DMS114 treated with DMSO at 0.1 percent for 48 hours (cell line): ENCODE measurements around the gene JAZF1.

Experiments
- DNase-seq: peaks from one replicate; lab custom pipeline; 2025; ENCODE audit not compliant: unreplicated experiment; lab: John Stamatoyannopoulos, UW

JAZF1 gene

DNA sequence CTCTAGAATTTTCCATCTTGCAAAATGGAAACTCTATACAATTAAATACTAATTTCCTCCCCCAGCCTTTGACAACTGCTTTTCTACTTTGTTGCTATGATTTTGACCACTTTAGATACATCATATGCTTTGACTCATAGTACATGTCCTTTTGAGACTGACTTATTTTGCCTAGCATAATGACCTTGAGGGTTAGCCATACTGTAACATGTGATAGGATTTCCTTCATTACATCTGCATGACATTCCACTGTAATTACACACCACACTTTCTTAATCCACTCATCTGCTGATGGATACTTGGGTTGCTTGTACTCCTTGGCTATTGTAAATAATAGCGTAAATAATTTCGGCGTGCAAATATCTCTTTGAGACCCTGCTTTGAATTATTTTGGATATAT lies 127.7 kb downstream of the JAZF1 start:
- DNase-seq: no peak

DNA sequence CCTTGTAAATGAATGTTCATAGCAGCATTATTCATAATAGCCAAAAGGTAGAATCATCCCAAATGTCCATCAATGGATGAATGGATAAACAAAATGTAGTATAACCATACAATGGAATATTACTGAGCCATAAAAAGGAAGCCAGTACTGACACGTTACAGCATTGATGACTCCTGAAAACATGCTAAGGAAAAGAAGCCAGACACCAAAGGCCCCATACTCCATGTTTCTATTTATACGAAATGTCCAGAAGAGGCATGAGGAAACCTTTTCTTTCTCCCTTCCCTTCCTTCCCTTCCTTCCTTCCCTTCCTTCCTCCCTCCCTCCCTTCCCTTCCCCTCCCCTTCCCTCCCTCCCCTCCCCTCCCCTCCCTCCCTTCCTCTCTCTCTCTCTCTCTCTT lies 131.9 kb downstream of the JAZF1 start:
- DNase-seq: no peak

DNA sequence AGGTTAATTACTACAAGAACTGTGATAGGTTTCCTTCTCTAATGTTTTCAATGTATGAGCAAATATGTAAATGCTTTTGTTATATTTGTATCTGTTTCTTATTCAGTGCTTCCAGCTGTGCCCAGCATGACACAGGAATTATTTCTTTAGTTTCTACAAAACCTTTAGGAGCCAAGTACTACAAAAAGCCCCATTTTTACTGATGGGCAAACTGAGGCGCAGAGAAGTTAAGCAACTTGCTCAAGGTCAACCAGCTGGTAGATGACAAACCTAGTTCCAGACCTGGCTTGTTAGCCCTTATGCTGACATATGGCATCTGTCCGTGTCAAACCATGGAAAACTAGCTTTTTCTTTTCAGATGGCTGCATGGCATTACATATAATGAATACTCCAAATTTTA lies 134.6 kb downstream of the JAZF1 start:
- DNase-seq: no peak

DNA sequence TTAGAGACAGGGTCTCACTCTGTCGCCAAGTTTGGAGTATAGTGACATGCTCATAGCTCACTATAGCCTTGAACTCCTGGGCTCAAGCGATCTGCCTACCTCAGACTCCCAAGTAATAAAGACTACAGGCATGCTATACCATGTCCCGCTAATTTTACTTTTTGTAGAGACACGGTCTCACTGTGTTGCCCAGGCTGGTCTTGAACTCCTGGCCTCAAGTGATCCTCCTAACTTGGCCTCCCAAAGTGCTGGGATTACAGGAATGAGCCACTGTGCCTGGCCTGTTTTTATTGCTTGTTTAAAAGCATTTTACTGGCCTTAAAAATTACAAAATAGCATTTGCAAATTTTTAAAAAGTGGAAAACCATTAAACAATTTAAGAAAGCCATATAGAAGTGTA lies 135.0 kb downstream of the JAZF1 start:
- no peak for DNase-seq

DNA sequence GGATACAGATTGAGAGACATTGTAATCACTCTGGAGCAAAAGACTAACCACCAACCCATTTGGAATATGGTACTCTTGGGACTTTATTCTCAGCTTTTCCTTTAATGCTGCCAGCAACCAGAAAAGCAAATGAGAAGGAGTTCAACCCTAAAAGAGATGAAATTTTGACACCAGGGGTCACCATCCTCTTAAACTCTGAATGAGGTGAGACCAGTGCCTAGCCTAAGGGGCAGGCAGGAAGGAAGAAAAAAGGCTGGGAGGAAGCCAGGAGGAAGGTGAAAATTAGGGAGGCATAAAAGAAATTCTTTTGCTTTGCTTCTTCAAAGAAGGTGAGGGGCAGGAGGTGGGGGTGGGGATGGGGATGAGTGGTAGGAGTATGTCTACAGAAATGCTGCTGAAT lies 135.8 kb downstream of the JAZF1 start:
- no peak for DNase-seq

DNA sequence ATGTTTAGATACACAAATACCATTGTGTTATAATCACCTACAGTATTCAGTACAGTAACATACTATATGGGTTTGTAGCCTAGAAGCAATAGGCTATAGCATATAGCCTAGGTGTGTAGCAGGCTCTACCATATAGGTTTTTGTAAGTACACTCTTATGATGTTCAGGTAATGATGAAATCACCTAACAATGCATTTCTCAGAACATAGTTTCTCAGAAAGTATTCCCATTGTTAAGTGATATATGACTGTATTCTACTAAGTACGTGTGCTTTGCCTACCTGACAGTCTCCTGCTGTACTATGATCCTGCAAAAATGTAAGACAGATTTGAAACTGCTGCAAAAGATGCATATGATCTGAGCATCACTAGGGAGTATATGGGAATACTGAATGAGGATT lies 137.9 kb downstream of the JAZF1 start:
- no peak for DNase-seq

DNA sequence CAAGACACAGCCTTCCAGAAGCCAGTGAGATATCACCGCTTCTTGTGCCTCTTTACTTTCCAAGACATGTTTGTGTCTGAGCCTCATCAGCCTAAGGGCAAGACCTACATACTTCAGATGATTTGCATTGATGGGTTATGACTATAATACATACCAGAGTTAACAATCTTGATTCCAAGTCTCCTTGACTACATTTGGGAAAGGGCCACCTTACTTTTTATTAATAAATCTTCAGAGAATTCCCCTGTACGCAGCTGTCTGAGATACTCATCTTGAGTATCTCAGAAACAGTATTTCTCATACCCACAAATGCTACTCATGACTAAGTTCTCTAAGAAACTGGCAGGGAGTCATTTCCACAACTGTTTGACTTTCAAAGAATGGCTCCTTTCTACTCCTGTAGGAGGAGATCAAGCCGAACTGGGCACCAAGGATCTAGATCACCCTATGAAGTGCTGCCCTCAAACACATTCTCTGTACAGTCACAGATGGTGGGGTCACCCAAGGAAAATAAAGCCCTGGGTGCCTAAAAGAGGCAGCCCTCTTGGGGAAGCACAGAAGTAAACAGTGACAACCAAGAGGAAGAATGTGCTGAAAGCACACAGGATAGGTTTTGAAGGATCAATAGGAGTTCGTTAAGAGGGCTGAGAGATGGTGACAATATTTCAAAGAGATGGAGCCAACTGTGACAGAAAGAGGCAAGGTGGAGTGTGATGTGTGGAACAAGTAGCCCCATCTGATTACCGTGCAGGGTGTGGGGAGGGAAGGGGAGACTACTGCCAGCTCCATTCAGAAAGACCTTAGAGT lies 138.9 kb downstream of the JAZF1 start:
- DNase-seq: no peak

DNA sequence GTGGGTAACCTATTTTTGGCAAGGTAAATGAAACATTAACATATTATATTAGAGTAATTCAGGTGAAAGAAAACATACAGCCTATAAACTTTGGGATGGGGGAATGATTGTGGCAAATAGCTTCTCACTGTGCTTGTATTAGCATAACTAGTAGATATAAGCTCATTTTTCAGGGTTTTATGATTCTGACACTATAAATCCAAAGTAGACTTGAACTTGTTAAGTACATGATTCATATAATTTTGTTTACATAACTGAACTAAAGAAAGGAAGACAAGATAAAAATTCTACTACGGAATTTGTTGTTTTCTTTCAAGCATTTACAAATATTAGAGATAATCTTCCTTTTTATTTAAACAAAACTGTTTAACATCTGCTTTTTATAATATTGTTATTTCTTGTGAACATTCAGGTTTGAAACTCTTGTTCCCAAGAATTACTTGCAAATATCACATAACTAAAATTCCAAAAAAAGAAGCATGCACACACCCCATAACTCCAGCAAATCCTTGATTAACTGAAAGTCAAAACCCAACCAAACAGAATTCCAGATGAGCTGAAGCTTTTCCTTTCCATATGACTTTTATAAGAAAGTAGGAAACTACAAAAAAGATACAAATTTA lies 142.3 kb downstream of the JAZF1 start:
- DNase-seq: no peak

DNA sequence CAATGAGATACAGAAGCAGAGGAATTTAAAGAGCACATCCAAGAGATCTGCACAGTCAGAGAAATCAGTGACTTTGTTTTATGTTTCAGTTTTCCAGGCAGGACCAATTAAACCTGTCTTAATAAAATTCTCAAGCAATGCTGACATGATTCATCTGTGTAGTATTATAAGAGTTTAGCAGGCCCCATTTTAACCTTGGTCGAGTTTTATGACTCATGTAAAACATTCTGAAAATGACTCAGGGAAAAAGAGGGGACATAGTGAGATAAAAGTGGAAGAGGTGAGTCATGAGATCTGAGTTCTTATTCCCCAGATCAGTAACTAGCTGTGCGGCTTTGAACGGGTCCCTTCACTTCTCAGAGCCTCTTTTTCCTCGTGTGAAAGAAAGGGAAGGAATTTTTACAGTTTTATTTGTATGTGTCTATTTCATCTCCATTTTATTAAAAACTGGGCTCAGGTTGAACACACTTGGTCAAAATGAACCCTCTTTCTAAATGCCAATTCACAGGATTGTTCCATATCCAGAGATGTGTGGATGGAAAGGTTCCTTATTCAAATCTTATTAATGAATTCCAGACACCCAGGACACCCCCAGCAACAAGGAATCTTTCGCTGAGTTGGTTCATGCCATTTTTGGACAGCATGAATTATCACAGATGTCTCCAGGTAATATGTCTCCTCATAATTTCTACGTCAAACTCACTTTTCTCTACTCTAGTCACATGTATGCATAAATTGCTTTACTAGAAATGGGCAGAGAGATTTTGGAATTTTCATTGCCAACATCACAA lies 143.2 kb downstream of the JAZF1 start:
- DNase-seq: no peak

DNA sequence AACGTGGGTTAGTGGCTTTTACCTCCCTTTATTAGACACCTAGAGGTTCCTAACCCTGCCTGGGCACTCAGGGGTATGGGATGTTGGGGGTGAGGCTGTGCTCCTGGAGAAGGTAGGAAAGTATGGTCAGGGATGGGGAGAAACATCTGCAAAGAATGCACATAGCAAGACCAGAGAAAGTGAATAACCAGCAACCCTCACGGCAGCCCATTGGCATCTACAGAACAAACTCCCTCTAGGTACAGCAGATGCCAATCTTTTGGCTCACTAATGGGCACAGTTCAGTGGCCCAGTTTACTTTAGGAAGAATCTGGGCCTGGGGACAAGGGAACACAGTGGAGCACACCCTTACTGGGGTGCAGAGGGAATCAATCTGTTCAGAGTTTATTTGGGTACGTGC lies 143.9 kb downstream of the JAZF1 start:
- no peak for DNase-seq

DNA sequence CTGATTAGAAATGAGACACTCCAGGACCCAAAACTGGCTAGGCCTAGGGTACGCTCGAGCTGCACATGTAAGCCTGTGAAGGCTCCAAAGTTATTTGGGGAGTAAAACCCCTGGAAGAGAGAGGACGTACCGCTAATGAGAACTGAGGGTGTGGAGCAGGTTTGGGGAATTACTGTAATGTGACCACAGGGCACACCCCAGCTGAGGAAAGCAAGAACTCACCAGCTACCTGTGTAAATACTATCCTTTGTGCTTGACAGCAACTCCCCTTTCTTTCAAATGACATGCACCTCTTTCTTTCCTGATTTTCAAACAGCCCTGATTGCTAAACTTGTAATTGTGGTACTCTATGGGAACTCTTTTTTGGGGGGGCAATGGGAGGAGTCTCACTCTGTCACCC lies 147.2 kb downstream of the JAZF1 start:
- DNase-seq: no peak

DNA sequence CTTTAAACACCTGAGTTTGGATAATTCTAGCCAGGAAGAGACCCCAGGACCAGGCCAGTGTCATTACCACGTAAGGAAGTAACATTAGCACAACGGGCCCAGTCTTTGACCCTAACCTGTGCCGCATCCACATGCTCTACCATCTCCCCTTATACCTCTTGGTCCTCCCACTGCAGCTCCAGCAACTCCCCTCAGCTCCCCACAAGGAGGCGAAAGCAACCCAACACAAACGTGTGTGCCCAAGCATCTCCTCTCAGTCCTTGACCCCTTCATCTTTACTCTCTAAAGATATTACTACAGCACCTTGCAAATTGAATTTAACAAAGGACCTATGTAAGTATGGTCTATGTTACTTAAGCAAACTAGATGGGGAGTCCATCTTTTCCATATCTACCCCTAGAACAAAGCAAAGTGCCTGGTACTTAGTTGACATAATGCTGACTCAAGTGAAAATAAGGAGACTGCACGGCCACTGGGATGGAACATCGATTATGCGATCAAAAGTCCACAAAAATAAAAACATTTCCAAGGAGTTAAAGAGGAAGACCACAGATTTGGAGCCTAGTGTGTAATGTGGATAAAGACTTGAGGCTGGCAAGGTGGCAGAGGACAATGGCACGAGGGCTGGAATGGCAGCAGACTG lies 147.7 kb downstream of the JAZF1 start:
- no peak for DNase-seq

DNA sequence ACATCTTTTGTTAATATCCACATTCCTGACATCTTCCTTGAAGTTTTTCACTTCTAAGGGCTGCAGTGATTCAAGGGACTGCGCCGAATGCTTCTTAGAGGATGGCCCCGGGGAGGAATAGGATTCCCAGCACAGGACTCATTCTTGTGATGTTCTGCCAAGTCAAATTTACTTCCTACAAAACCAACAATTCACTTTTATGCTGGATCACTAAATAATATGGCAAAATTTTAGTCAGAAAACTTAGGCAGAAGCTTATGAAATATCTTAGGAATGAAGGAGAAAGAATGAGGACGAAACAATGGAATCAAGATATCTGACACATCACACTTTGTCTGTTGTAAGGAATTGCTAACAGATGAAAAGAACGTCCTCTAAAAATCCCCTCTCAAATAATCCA lies 151.5 kb downstream of the JAZF1 start:
- no peak for DNase-seq

DNA sequence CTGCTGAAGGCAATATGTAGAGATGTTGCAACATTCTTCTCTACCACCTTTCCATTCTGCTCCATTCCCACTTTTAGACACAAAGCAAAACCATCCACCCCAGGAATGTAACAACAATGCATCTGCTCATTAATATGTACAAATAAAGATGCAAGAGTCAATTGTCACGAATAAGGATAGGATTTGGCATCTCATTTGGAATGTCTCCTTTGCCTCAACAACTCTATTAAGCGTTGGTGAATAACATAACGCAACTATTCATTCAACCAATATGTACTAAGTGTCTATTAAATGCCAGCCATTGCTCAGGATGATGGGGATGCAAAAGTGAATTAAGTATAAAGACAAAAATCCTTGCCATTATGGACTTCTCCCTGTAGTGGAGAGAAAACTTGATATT lies 152.1 kb downstream of the JAZF1 start:
- DNase-seq: no peak

DNA sequence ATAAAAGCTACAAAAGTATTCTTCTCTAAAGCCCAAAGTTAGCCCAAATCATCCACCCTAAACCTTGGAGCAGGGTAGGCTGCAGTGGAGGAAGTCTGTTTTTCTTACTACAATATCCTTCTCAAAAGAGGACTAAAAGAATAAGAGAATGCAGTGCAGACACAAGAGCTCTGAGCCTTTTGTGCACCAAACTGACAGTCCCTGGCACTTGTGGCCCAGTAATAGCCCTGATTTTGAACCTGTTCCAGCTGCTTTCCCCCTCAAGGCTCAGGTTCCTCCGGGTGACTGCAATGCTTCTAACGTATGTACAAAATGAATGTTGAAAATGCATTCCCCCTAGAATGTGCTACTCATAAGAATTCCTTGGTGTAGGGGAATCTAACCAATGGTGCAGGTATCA lies 154.4 kb downstream of the JAZF1 start:
- no peak for DNase-seq

DNA sequence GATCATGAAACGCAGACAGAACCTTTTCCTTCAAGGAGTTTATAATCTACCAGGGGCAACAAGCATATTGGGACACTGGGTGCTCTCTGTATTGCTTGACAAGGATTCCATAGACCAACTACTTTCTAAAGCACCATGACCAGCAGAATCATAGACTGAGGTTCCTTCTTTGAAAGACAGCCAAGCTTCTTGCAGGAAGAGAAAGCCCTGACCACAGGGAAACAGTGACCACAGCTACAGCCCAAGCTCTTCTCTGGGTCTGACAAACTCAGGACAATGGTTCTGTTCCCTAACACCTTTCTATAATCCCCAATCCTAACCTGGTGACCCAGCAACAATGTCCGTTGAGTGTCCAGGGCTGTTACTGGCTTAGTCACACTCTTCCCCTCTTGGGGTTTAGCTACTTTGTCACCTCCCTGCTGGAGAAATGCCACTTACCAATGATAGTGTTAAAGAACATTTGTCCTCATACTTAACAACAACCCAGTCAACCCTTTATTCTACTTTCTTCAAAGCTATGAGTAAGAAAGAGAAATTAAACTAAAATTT lies 155.7 kb downstream of the JAZF1 start:
- no peak for DNase-seq

DNA sequence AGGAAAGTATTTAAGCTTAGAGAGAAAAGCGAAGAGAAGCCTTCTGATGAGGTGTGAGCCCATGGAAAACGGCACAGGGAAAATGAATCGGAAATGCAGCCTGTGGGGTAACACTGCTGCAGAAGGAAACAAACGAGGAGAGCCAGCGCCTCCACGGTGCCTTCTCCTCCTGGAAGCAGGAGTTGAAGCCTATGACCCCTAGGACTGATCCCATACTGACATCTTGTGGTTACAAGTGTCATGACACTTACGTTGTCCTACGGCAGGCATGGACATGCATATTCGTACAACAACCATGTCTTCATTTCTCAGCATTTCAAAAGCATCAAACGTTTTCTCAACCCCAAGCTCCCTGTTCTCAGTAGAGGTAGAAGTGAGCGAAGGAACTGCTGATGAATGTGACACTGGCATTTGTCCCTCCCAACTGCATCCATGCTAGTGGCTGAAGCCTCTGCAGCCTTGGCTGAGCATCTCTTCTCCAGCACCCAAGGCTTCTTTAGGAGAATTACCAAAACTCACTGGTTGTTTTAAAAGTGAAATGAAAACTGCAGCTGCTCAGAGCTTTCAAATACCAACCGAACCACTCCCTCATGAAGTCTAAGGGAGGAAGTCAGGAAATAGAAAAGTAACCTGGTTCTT lies 160.2 kb downstream of the JAZF1 start:
- DNase-seq: peak; percentile 73

DNA sequence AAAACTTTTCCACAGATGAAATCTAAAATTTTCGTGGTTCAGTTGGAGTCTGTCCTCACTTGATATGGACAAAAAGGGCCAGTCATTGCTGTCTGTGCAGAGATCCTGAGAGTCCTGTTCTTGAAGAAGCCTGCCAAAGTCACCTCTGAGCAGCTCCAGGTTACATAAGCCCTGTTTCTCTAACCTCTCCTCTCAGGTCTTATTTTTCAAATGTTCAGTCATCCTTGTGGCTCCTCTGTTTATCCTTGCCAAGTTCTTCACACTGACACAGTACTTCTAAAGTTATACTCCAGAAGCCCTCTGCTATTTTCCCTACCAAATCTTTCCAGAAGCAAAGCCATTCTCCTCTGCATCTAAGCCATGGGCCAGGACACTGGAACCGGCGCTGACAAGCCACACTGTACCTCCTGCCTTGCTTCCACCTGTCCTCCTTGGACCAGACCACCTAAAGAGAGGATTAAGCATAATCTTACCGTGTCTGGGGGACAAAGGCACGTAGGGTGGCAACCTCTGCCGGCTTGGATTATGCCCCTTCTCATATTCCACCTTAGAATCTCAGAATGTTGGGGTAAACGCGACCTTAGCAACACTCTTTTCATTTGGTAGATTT lies 161.6 kb downstream of the JAZF1 start:
- DNase-seq: no peak

DNA sequence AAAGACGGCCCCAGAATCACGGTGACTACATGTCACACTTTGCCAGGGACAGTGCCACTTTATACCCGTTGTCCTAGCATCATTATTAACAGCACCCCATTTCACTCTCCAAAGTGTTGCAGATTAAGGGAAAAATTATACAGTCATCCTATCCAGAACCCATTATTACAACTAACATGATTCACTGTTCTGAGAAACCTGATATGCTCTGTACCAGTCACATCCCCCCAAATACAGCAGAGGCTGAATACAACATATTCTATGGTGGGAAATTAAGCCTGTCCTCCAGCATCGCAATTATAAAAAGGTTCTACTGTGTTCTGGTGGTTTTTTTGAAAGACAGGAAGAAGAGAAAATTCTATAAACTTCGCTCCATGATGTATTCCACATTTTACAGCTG lies 162.1 kb downstream of the JAZF1 start:
- no peak for DNase-seq

DNA sequence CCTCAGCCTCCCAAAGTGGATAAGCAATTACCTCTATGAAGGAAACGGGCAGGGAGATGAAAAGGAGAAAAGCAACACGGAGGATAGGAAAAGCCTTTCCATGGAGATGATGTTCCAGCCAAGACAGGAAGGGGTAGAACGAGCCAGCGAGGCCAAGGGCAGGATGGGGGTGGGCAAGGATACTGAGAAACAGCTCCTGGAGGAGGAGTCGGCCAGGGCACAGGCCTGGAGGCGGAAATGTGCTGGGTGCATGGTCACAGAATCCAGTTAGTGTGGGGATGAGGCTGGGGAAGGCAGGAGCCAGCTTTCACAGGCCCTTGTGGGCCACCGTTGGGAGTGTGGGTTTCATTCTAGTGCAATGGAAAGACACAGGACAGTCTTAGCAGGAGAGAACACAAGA lies 162.6 kb downstream of the JAZF1 start:
- DNase-seq: no peak
